Measurements from ENCODE around the gene TBC1D22A.
A peak's percentile ranks its signal among the peaks of the same experiment; 100 is the strongest.

DNA sequence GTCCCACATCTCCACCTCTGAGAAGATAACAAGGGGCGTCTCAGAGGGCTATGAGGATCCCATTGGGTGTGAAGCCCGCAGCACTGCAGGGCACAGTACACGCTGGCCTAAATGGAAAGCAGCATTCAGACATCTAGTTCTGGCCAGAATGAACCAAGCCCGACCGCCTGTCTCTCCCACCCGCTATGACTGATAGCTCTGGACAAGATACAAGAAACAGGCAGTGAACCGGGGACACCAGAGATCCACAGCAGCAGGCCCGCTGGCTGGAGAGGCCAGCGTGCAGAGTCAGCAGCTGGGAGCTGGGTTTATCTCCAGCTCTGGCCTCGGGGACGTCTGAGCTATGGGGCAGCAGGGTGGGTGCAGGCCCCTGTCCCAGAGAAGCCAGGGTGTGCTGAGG lies 34.0 kb upstream of the TBC1D22A start:
- no peak for TF ChIP-seq NRF1 (IDR thresholded peaks at IDR 0.05; ENCODE audit: low read depth, low read length)
- TF ChIP-seq, protein P1, sequence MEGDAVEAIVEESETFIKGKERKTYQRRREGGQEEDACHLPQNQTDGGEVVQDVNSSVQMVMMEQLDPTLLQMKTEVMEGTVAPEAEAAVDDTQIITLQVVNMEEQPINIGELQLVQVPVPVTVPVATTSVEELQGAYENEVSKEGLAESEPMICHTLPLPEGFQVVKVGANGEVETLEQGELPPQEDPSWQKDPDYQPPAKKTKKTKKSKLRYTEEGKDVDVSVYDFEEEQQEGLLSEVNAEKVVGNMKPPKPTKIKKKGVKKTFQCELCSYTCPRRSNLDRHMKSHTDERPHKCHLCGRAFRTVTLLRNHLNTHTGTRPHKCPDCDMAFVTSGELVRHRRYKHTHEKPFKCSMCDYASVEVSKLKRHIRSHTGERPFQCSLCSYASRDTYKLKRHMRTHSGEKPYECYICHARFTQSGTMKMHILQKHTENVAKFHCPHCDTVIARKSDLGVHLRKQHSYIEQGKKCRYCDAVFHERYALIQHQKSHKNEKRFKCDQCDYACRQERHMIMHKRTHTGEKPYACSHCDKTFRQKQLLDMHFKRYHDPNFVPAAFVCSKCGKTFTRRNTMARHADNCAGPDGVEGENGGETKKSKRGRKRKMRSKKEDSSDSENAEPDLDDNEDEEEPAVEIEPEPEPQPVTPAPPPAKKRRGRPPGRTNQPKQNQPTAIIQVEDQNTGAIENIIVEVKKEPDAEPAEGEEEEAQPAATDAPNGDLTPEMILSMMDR (IDR thresholded peaks at IDR 0.05): no peak
- TF ChIP-seq SIN3A (IDR thresholded peaks at IDR 0.05; ENCODE audit: borderline replicate concordance, low read depth, low read length): no peak
- TF ChIP-seq YY1 (IDR thresholded peaks at IDR 0.05; ENCODE audit: low read depth): no peak
- no peak for TF ChIP-seq NFIC (IDR thresholded peaks at IDR 0.05; ENCODE audit: borderline replicate concordance)
- TF ChIP-seq, protein P2, sequence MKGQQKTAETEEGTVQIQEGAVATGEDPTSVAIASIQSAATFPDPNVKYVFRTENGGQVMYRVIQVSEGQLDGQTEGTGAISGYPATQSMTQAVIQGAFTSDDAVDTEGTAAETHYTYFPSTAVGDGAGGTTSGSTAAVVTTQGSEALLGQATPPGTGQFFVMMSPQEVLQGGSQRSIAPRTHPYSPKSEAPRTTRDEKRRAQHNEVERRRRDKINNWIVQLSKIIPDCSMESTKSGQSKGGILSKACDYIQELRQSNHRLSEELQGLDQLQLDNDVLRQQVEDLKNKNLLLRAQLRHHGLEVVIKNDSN (IDR thresholded peaks at IDR 0.05; ENCODE audit: borderline replicate concordance, low read depth): no peak
- TF ChIP-seq RCOR1 (IDR thresholded peaks at IDR 0.05; ENCODE audit: low read length): peak; percentile 62
- TF ChIP-seq, protein P3, sequence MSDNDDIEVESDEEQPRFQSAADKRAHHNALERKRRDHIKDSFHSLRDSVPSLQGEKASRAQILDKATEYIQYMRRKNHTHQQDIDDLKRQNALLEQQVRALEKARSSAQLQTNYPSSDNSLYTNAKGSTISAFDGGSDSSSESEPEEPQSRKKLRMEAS (IDR thresholded peaks at IDR 0.05; ENCODE audit: low read depth): no peak
- no peak for TF ChIP-seq RFX5 (IDR thresholded peaks at IDR 0.05; ENCODE audit: low read length)
- TF ChIP-seq JUND (IDR thresholded peaks at IDR 0.05): no peak
- TF ChIP-seq POLR2AphosphoS5 (IDR thresholded peaks at IDR 0.05; ENCODE audit: low read depth, low read length): no peak
- TF ChIP-seq MXI1 (IDR thresholded peaks at IDR 0.05; ENCODE audit: low read depth, low read length): peak; percentile 73; the same call in 1 of the 2 replicates
- no peak for TF ChIP-seq FOXM1 (IDR thresholded peaks at IDR 0.05; ENCODE audit: low read depth)
- TF ChIP-seq EP300 (IDR thresholded peaks at IDR 0.05; ENCODE audit: borderline replicate concordance in 1 of 2, low read depth in 1 of 2, low read length in 1 of 2): peak in 1 of 2 experiments; percentile 84; a peak in 2 of 4 replicates
